H1 (cell line): ENCODE data around the gene KRTAP4-5. TPM values are rescaled to one million over a fixed set of nuclear protein-coding genes. Genes with fewer than 3 reads are reported as not detected.
"Not testable (repeated sequence)": the region's sequence is repeated elsewhere in the genome, so short reads cannot be mapped to it uniquely, and the experiment has no call there.

Experiments
- CTCF ChIA-PET: fragments of 300-600 bp; sonication (Branson Sonifier 250); formaldehyde crosslinking; loops from one replicate; lab custom pipeline; 2021; ENCODE audit not compliant: partially characterized antibody; lab: Charles Lee
- POLR2A ChIA-PET: fragments of 300-600 bp; sonication (Branson Sonifier 250); formaldehyde crosslinking; loops from one replicate; lab custom pipeline; 2021; ENCODE audit warnings: inconsistent platforms; ENCODE audit not compliant: partially characterized antibody; lab: Charles Lee
- DNase-seq, 2 experiments: peaks; one replicate each; pipeline versions ENCODE4 v3.0.0 to v3.0.0-alpha.2; 2010 to 2022; ENCODE audit warnings: low spot score in 2 of 2, low read depth in 1 of 2, mixed read lengths in 1 of 2
- FAIRE-seq: peaks from 2 replicates; lab custom pipeline; 2011; peaks lifted over from hg19 to GRCh38; lab: Jason Lieb, UNC
- H2AFZ ChIP-seq: 2 replicates; pipeline ENCODE4 v1.8.1; 2012; ENCODE audit warnings: low read length, inconsistent platforms
- H2AK5ac ChIP-seq: 2 replicates; pipeline ENCODE4 v1.6.1; 2013; ENCODE audit warnings: low read depth, low read length
- H2BK120ac ChIP-seq: replicated peaks from 2 replicates; pipeline ENCODE3; 2013; ENCODE audit warnings: low read depth, low read length, inconsistent platforms
- H2BK12ac ChIP-seq: 2 replicates; pipeline ENCODE4 v1.6.1; 2013; ENCODE audit warnings: low read depth, low read length
- H2BK15ac ChIP-seq: 2 replicates; pipeline ENCODE4 v1.6.1; 2013; ENCODE audit warnings: low read length
- H2BK20ac ChIP-seq: 2 replicates; pipeline ENCODE4 v1.6.1; 2013; ENCODE audit warnings: low read length
- H2BK5ac ChIP-seq: 2 replicates; pipeline ENCODE4 v1.6.1; 2013; ENCODE audit warnings: low read depth, low read length
- H3K14ac ChIP-seq: 2 replicates; pipeline ENCODE4 v1.6.1; 2013; ENCODE audit warnings: inconsistent platforms; ENCODE audit not compliant: insufficient read length
- H3K18ac ChIP-seq: 2 replicates; pipeline ENCODE4 v1.6.1; 2013; ENCODE audit warnings: low read length; ENCODE audit errors: extremely low read depth
- H3K23ac ChIP-seq: 2 replicates; pipeline ENCODE4 v1.6.1; 2013; ENCODE audit warnings: inconsistent platforms; ENCODE audit not compliant: insufficient read length
- H3K23me2 ChIP-seq: 2 replicates; pipeline ENCODE4 v1.6.1; 2013; ENCODE audit warnings: low read depth, low read length
- H3K27ac ChIP-seq: 2 replicates; pipeline ENCODE4 v1.6.1; 2011; ENCODE audit warnings: low read depth, low read length, inconsistent platforms
- H3K27me3 ChIP-seq, 4 experiments: replicated peaks in 1 of 4; 1 replicate in 1 of 4; 2 replicates in 3 of 4; pipeline versions ENCODE4 v1.6.1 to v1.8.1; 2011 to 2013; ENCODE audit warnings: low read length in 3 of 4, mild to moderate bottlenecking in 3 of 4, inconsistent platforms in 2 of 4, mixed read lengths in 2 of 4, moderate library complexity in 1 of 4; ENCODE audit not compliant: control insufficient read depth in 3 of 4, insufficient read depth in 3 of 4; ENCODE audit errors: extremely low read depth in 1 of 4
- H3K36me3 ChIP-seq, 4 experiments: 2 replicates each; pipeline versions ENCODE4 v1.6.1 to v1.8.1; 2011 to 2013; ENCODE audit warnings: mild to moderate bottlenecking in 4 of 4, low read length in 3 of 4, moderate library complexity in 2 of 4, control low read depth in 1 of 4, inconsistent platforms in 1 of 4; ENCODE audit not compliant: insufficient read depth in 4 of 4, control insufficient read depth in 2 of 4
- H3K4ac ChIP-seq: replicated peaks from 2 replicates; pipeline ENCODE3; 2013; ENCODE audit warnings: low read length, low read depth, mixed read lengths, inconsistent platforms; ENCODE audit not compliant: insufficient read length
- H3K4me1 ChIP-seq, 4 experiments: replicated peaks in 1 of 4; 1 replicate in 1 of 4; 2 replicates in 3 of 4; pipeline versions ENCODE4 v1.6.1 to v1.8.1; 2011 to 2013; ENCODE audit warnings: low read length in 3 of 4, inconsistent platforms in 2 of 4, mixed read lengths in 1 of 4; ENCODE audit not compliant: insufficient read depth in 4 of 4, control insufficient read depth in 3 of 4
- H3K4me2 ChIP-seq, 2 experiments: 2 replicates each; pipeline versions ENCODE4 v1.6.1 to v1.8.1; 2011 to 2013; ENCODE audit warnings: low read depth in 2 of 2, low read length in 2 of 2, control low read depth in 1 of 2, inconsistent platforms in 1 of 2, mild to moderate bottlenecking in 1 of 2; ENCODE audit not compliant: insufficient read depth in 1 of 2
- H3K4me3 ChIP-seq, 4 experiments: fragments of 200-600, 300-600 bp in 1 of 4; sonication (generic), shearing (Covaris generic), sonication (Bioruptor Twin) in 1 of 4; 2 replicates each; pipeline versions ENCODE4 v1.5.1 to v1.8.1; 2011 to 2016; ENCODE audit warnings: low read length in 4 of 4, low read depth in 3 of 4, control low read depth in 2 of 4, inconsistent platforms in 2 of 4, mild to moderate bottlenecking in 2 of 4, mixed read lengths in 1 of 4, moderate library complexity in 1 of 4; ENCODE audit not compliant: insufficient read depth in 2 of 4; ENCODE audit errors: extremely low read depth in 1 of 4
- H3K56ac ChIP-seq: replicated peaks from 2 replicates; pipeline ENCODE3; 2013; ENCODE audit warnings: low read depth, mild to moderate bottlenecking, mixed read lengths, low read length, inconsistent platforms; ENCODE audit not compliant: insufficient read length
- H3K79me1 ChIP-seq: 2 replicates; pipeline ENCODE4 v1.6.1; 2013; ENCODE audit warnings: low read depth, low read length, control low read depth
- H3K79me2 ChIP-seq, 2 experiments: 2 replicates each; pipeline versions ENCODE4 v1.6.1 to v1.8.1; 2012 to 2013; ENCODE audit warnings: low read length in 2 of 2, mild to moderate bottlenecking in 2 of 2, inconsistent platforms in 1 of 2; ENCODE audit not compliant: insufficient read depth in 2 of 2, control insufficient read depth in 1 of 2
- H3K9ac ChIP-seq, 4 experiments: replicated peaks in 1 of 4; 1 replicate in 1 of 4; 2 replicates in 3 of 4; pipeline versions ENCODE4 v1.6.1 to v1.8.1; 2011 to 2013; ENCODE audit warnings: low read depth in 3 of 4, low read length in 3 of 4, control low read depth in 2 of 4, mild to moderate bottlenecking in 2 of 4, moderate library complexity in 2 of 4, inconsistent platforms in 1 of 4; ENCODE audit errors: extremely low read depth in 1 of 4
- H3K9me3 ChIP-seq, 2 experiments: 2 replicates each; pipeline versions ENCODE4 v1.6.1 to v1.8.1; 2012 to 2013; ENCODE audit warnings: mild to moderate bottlenecking in 2 of 2, moderate library complexity in 2 of 2, control low read depth in 1 of 2, inconsistent platforms in 1 of 2, low read depth in 1 of 2, low read length in 1 of 2, mixed read lengths in 1 of 2; ENCODE audit not compliant: insufficient read depth in 2 of 2
- H4K20me1 ChIP-seq, 2 experiments: replicated peaks in 1 of 2; 2 replicates each; pipeline versions ENCODE3 to v1.8.1; 2011 to 2013; ENCODE audit warnings: inconsistent platforms in 2 of 2, low read length in 2 of 2, mild to moderate bottlenecking in 1 of 2; ENCODE audit not compliant: insufficient read depth in 2 of 2, control insufficient read depth in 1 of 2
- H4K5ac ChIP-seq: 2 replicates; pipeline ENCODE4 v1.6.1; 2013; ENCODE audit warnings: low read length, low read depth, mixed read lengths, inconsistent platforms; ENCODE audit not compliant: insufficient read length
- H4K8ac ChIP-seq: 2 replicates; pipeline ENCODE4 v1.8.0; 2013; ENCODE audit warnings: mild to moderate bottlenecking, moderate library complexity, low read length, inconsistent platforms; ENCODE audit not compliant: insufficient read depth; ENCODE audit errors: extremely low read depth
- H4K91ac ChIP-seq: replicated peaks from 2 replicates; pipeline ENCODE3; 2013; ENCODE audit warnings: low read length, mixed read lengths, inconsistent platforms; ENCODE audit not compliant: insufficient read length
- E2F6 ChIP-seq: IDR thresholded peaks from 2 replicates; pipeline ENCODE4 v1.6.1; 2012; ENCODE audit warnings: inconsistent platforms
- KDM4A ChIP-seq: IDR thresholded peaks from one replicate; pipeline ENCODE4 v1.7.1; 2012; ENCODE audit warnings: low read depth, mild to moderate bottlenecking, moderate library complexity, low read length, inconsistent platforms; ENCODE audit not compliant: severe bottlenecking
- SP1 ChIP-seq: IDR thresholded peaks from 2 replicates; pipeline ENCODE4 v1.6.1; 2011; ENCODE audit warnings: low read depth, low read length
- WGBS, 2 experiments: shearing (Covaris generic) in 1 of 2; methylation state at CpG; one replicate each; pipeline versions ENCODE4 v1.1.6 to v1.1.7; 2013 to 2015; ENCODE audit warnings: low lambda C conversion rate in 2 of 2, mixed read lengths in 2 of 2, inconsistent platforms in 1 of 2, low coverage in 1 of 2, missing lambda C conversion rate in 1 of 2; ENCODE audit not compliant: insufficient replicate concordance in 2 of 2, insufficient coverage in 1 of 2, insufficient read length in 1 of 2; ENCODE audit errors: extremely low coverage in 1 of 2, missing lambda C conversion rate in 1 of 2; 5-methylcytosine and 5-hydroxymethylcytosine counted together
- polyA plus RNA-seq, 7 experiments: library from polyadenylated mRNA; depleted of rRNA in 3 of 7; stranded (reverse) in 5 of 7; unstranded in 2 of 7; fragments of >200 nt in 5 of 7; fragments of 200-250 nt in 2 of 7; gene quantifications; 1 replicate in 5 of 7; 2 replicates in 1 of 7; 4 replicates in 1 of 7; pipeline versions ENCODE4 v1.2.1 to v1.2.3, GENCODE V29; 2011 to 2013; ENCODE audit warnings: missing spikeins in 2 of 7, mixed read lengths in 2 of 7
- total RNA-seq: library from RNA; stranded (reverse); fragmentation: NEBNext Ultra II Directional; extraction: Animal tissue kit (Norgen Biotek cat#: 25700); gene quantifications from 2 replicates; pipeline ENCODE4 v1.2.1, GENCODE V29; 2021

KRTAP4-5 gene
- total and polyA plus RNA-seq, 2 of the 8 experiments (the other 6 are each of a cell fraction or from before 2014, with no cell fraction given): not detected

GRCh38 chr17:41190328-41190727 is 40.7 kb upstream of the KRTAP4-5 start (continued):
- TF ChIP-seq E2F6: no peak
- no peak for TF ChIP-seq KDM4A
- no peak for TF ChIP-seq SP1
- TF ChIP-seq, all 59 proteins: peak for 0

GRCh38 chr17:41189837-41190318 is 40.3 kb upstream of the KRTAP4-5 start, which contains the start of gene KRTAP9-1:
KRTAP9-1 (plus strand) TSS chr17:41189887; CDS start chr17:41189887, 0 bp downstream.
- POLR2A ChIA-PET: not testable (repeated sequence)

More at GRCh38 chr17:41189837-41190318, 40.3 kb upstream of the KRTAP4-5 start, which contains the start of gene KRTAP9-1:
- H3K4ac ChIP-seq, H4K5ac ChIP-seq, H3K14ac ChIP-seq, H4K20me1 ChIP-seq, H3K27me3 ChIP-seq, H2BK20ac ChIP-seq, H2BK12ac ChIP-seq, H2AFZ ChIP-seq, H4K91ac ChIP-seq, H3K9ac ChIP-seq, H3K4me3 ChIP-seq, H3K27ac ChIP-seq, H3K9me3 ChIP-seq, CTCF ChIA-PET, H3K23ac ChIP-seq, H3K36me3 ChIP-seq, H3K4me2 ChIP-seq, FAIRE-seq, H3K79me2 ChIP-seq, H3K56ac ChIP-seq, H3K79me1 ChIP-seq, DNase-seq, H3K18ac ChIP-seq, H2BK15ac ChIP-seq, H3K4me1 ChIP-seq, H3K23me2 ChIP-seq, H2BK120ac ChIP-seq, H2AK5ac ChIP-seq: not testable (repeated sequence)
- H4K8ac ChIP-seq: peak within 1 kb of the TSS; percentile 35; the same call in 1 of the 2 replicates
- 92% methylated on average over 1 of the region's 1 CpG; no CpG with 5 or more reads in 1 of the 2 experiments for WGBS, 2 experiments
- H2BK5ac ChIP-seq: 0 out of 2 replicates have a peak within 1 kb of the TSS, but pooled peaks have one; percentile 8
